GM12875 (cell line): ENCODE data around the gene COCH.

Experiments
- H3K4me3 ChIP-seq: one replicate; pipeline ENCODE4 v1.5.1; 2011; ENCODE audit warnings: low read depth, low read length, control low read depth
- TF ChIP-seq, protein P1 (sequence below): IDR thresholded peaks from 2 replicates; pipeline ENCODE4 v1.5.1; 2011; ENCODE audit warnings: low read depth, mild to moderate bottlenecking, control low read depth, inconsistent platforms, low read length, moderate library complexity, borderline replicate concordance; ENCODE audit not compliant: insufficient read depth

The COCH gene

GRCh38 chr14:30855345-30856037, 18.9 kb upstream of the COCH start:
- no peak overlapping the region for H3K4me3 ChIP-seq
- TF ChIP-seq, protein P1, sequence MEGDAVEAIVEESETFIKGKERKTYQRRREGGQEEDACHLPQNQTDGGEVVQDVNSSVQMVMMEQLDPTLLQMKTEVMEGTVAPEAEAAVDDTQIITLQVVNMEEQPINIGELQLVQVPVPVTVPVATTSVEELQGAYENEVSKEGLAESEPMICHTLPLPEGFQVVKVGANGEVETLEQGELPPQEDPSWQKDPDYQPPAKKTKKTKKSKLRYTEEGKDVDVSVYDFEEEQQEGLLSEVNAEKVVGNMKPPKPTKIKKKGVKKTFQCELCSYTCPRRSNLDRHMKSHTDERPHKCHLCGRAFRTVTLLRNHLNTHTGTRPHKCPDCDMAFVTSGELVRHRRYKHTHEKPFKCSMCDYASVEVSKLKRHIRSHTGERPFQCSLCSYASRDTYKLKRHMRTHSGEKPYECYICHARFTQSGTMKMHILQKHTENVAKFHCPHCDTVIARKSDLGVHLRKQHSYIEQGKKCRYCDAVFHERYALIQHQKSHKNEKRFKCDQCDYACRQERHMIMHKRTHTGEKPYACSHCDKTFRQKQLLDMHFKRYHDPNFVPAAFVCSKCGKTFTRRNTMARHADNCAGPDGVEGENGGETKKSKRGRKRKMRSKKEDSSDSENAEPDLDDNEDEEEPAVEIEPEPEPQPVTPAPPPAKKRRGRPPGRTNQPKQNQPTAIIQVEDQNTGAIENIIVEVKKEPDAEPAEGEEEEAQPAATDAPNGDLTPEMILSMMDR = no peak

GRCh38 chr14:30861200-30861599, 13.2 kb upstream of the COCH start:
- H3K4me3 ChIP-seq = no peak overlapping the region

GRCh38 chr14:30864934-30865333, 9.4 kb upstream of the COCH start:
- TF ChIP-seq, protein P1 = no peak

More at GRCh38 chr14:30861200-30861599, 13.2 kb upstream of the COCH start:
- TF ChIP-seq, protein P1 = no peak

GRCh38 chr14:30868736-30869135, 5.6 kb upstream of the COCH start:
- no peak overlapping the region for H3K4me3 ChIP-seq
- TF ChIP-seq, protein P1 = no peak

More at GRCh38 chr14:30864934-30865333, 9.4 kb upstream of the COCH start:
- no peak overlapping the region for H3K4me3 ChIP-seq

- H3K4me3 ChIP-seq = no peak overlapping the region
- TF ChIP-seq, protein P1 = no peak
These were observed 4.7 kb upstream of the COCH start for GRCh38 chr14:30869551-30870155.

- H3K4me3 ChIP-seq = no peak overlapping the region
- TF ChIP-seq, protein P1 = no peak
These were observed 1.8 kb upstream of the COCH start for GRCh38 chr14:30872602-30873001.
